Endothelial cell of umbilical vein (primary cell): ENCODE results near the gene MYLK. TPM values are rescaled to one million over a fixed set of nuclear protein-coding genes. Genes with fewer than 3 reads are reported as not detected.

Experiments
- BruUV-seq: library from RNA; stranded (reverse); fragments of 400-500 nt; replicated peaks from 2 replicates; lab custom pipeline; 2021; lab: Mats Ljungman, UMichigan
- CTCF ChIA-PET: fragments of 300-600, 350-600 bp; sonication (Branson Sonifier 250); formaldehyde crosslinking; loops from one replicate; lab custom pipeline; 2021; ENCODE audit warnings: antibody characterized with exemption, inconsistent platforms; lab: Charles Lee
- POLR2A ChIA-PET: fragments of 300-600, 350-600 bp; sonication (Branson Sonifier 250); formaldehyde crosslinking; loops from one replicate; lab custom pipeline; 2021; ENCODE audit warnings: antibody characterized with exemption, inconsistent platforms; lab: Charles Lee
- DNase-seq: peaks from one replicate; pipeline ENCODE4 v3.0.0-alpha.2; 2011; ENCODE audit warnings: low read depth, low spot score
- FAIRE-seq: peaks from 2 replicates; lab custom pipeline; 2011; peaks lifted over from hg19 to GRCh38; lab: Jason Lieb, UNC
- H2AFZ ChIP-seq: 2 replicates; pipeline ENCODE4 v1.6.0; 2012; ENCODE audit warnings: low read depth, low read length, control low read depth, inconsistent platforms
- H3K27ac ChIP-seq: 2 replicates; pipeline ENCODE4 v1.5.1; 2011; ENCODE audit warnings: low read depth, mild to moderate bottlenecking, control low read depth, low read length, moderate library complexity; ENCODE audit not compliant: insufficient read depth
- H3K27me3 ChIP-seq, 2 experiments: 2 replicates each; pipeline versions ENCODE4 v1.6.0 to v1.6.1; 2011; ENCODE audit warnings: low read length in 2 of 2, mixed read lengths in 1 of 2; ENCODE audit not compliant: control insufficient read depth in 2 of 2, insufficient read depth in 2 of 2
- H3K36me3 ChIP-seq, 2 experiments: 2 replicates in 1 of 2; 3 replicates in 1 of 2; pipeline ENCODE4 v1.5.1; 2011; ENCODE audit warnings: low read length in 2 of 2, mild to moderate bottlenecking in 1 of 2, moderate library complexity in 1 of 2; ENCODE audit not compliant: control insufficient read depth in 2 of 2, insufficient read depth in 2 of 2; ENCODE audit errors: extremely low read depth in 1 of 2
- H3K4me1 ChIP-seq: 3 replicates; pipeline ENCODE4 v1.5.1; 2011; ENCODE audit warnings: mild to moderate bottlenecking, low read length; ENCODE audit not compliant: control insufficient read depth, insufficient read depth; ENCODE audit errors: extremely low read depth
- H3K4me2 ChIP-seq: 2 replicates; pipeline ENCODE4 v1.6.1; 2011; ENCODE audit warnings: low read length, control low read depth, mixed read lengths; ENCODE audit not compliant: insufficient read depth
- H3K4me3 ChIP-seq, 3 experiments: fragments of 200-600 bp in 1 of 3; sonication (generic), shearing (Covaris generic) in 1 of 3; replicated peaks in 1 of 3; 2 replicates each; pipeline ENCODE4 v1.5.1; 2011 to 2016; ENCODE audit warnings: control low read depth in 3 of 3, low read length in 3 of 3, mild to moderate bottlenecking in 2 of 3, inconsistent platforms in 1 of 3, low read depth in 1 of 3, moderate library complexity in 1 of 3; ENCODE audit not compliant: insufficient read depth in 1 of 3
- H3K79me2 ChIP-seq: 2 replicates; pipeline ENCODE4 v1.6.0; 2012; ENCODE audit warnings: low read length, inconsistent platforms; ENCODE audit not compliant: control insufficient read depth, insufficient read depth
- H3K9ac ChIP-seq: replicated peaks from 2 replicates; pipeline ENCODE3; 2011; ENCODE audit warnings: low read length, control low read depth; ENCODE audit not compliant: insufficient read depth; ENCODE audit errors: extremely low read depth
- H3K9me1 ChIP-seq: replicated peaks from 3 replicates; pipeline ENCODE4 v1.6.0; 2011; ENCODE audit warnings: mild to moderate bottlenecking, low read length; ENCODE audit not compliant: control insufficient read depth, insufficient read depth; ENCODE audit errors: extremely low read depth
- H3K9me3 ChIP-seq: replicated peaks from 2 replicates; pipeline ENCODE4 v1.5.1; 2012; ENCODE audit warnings: low read length, inconsistent platforms; ENCODE audit not compliant: control insufficient read depth, insufficient read depth
- H4K20me1 ChIP-seq: replicated peaks from 2 replicates; pipeline ENCODE3; 2011; ENCODE audit warnings: mild to moderate bottlenecking, low read length; ENCODE audit not compliant: control insufficient read depth, insufficient read depth; ENCODE audit errors: extremely low read depth
- CTCF ChIP-seq, 2 donors: IDR thresholded peaks; 1 replicate in 1 of 2; 2 replicates in 1 of 2; pipeline ENCODE4 v1.5.1; 2011; ENCODE audit warnings: low read length in 2 of 2, mild to moderate bottlenecking in 2 of 2, moderate library complexity in 2 of 2, control low read depth in 1 of 2, inconsistent platforms in 1 of 2, low read depth in 1 of 2; ENCODE audit not compliant: insufficient read depth in 1 of 2; ENCODE audit errors: extremely low read depth in 1 of 2
- EZH2 ChIP-seq: IDR thresholded peaks from 2 replicates; pipeline ENCODE4 v1.6.1; 2012; ENCODE audit warnings: borderline replicate concordance, low read depth, mild to moderate bottlenecking, moderate library complexity, low read length, inconsistent platforms; ENCODE audit not compliant: severe bottlenecking
- FOS ChIP-seq: IDR thresholded peaks from 2 replicates; pipeline ENCODE4 v1.6.1; 2011; ENCODE audit warnings: mild to moderate bottlenecking, low read length, moderate library complexity, borderline replicate concordance; ENCODE audit not compliant: insufficient read depth
- GATA2 ChIP-seq: IDR thresholded peaks from 2 replicates; pipeline ENCODE4 v1.7.0; 2011; ENCODE audit warnings: low read depth, mild to moderate bottlenecking, moderate library complexity, mixed read lengths, low read length; ENCODE audit not compliant: insufficient read length, insufficient read depth
- JUN ChIP-seq: IDR thresholded peaks from 2 replicates; pipeline ENCODE4 v1.6.1; 2011; ENCODE audit warnings: borderline replicate concordance, low read depth; ENCODE audit not compliant: insufficient read length, insufficient read depth
- MAX ChIP-seq: IDR thresholded peaks from 2 replicates; pipeline ENCODE4 v1.6.1; 2011; ENCODE audit not compliant: insufficient read depth, insufficient read length
- MYC ChIP-seq: IDR thresholded peaks from one replicate; pipeline ENCODE4 v1.6.1; 2011; ENCODE audit warnings: mild to moderate bottlenecking, low read depth, low read length
- POLR2A ChIP-seq: IDR thresholded peaks from 2 replicates; pipeline ENCODE4 v1.6.1; 2012; ENCODE audit warnings: low read depth, mild to moderate bottlenecking, control low read depth, low read length
- POLR2AphosphoS5 ChIP-seq: IDR thresholded peaks from 2 replicates; pipeline ENCODE4 v1.6.1; 2012; ENCODE audit warnings: low read depth, mild to moderate bottlenecking, control low read depth, low read length, moderate library complexity; ENCODE audit not compliant: insufficient read depth
- dilution Hi-C: fragments of 300-500 bp; cut with MboI; formaldehyde crosslinking; loops from one replicate; pipeline ENCODE4 v1.15.0; 2019; ENCODE audit warnings: low sequenced_read_pairs; ENCODE audit not compliant: extremely low pct_ligation_motif_present
- intact Hi-C: fragments of 100-400 bp; cut with micrococcal nuclease; formaldehyde crosslinking; loops from one replicate; pipeline ENCODE4 v1.10.0; 2022
- polyA plus RNA-seq, 4 experiments: library from polyadenylated mRNA; depleted of rRNA in 3 of 4; stranded (reverse) in 3 of 4; unstranded in 1 of 4; fragments of >200 nt; gene quantifications; 2 replicates each; pipeline versions ENCODE4 v1.2.1 to v1.2.3, GENCODE V29; 2011 to 2012; ENCODE audit warnings: missing spikeins in 1 of 4
- total RNA-seq: library from RNA; stranded (reverse); gene quantifications from 2 replicates; pipeline ENCODE4 v1.2.3, GENCODE V29; 2021

The MYLK gene
- total and polyA plus RNA-seq, 2 donors (not counting 3 experiments of a cell fraction or from before 2014, with no cell fraction given): 10.0 to 22.2 TPM

- ChIA-PET CTCF (interaction anchor here (0.9 to 1.5 kb wide), 4 partner anchors 14 to 35 kb away, joined by 3 to 4 read pairs (median 3); no protein-coding TSS in a partner anchor), POLR2A (no interaction called here)
- Histone ChIP-seq H3K27ac (peak overlapping the region; percentile 77), H3K4me1 (peaks cover 39% of the 10 kb centered on the region), H3K79me2 (no peaks in the 10 kb centered on the region), H3K36me3 (no peaks in the 10 kb centered on the region), H3K4me3 (no peak overlapping the region), H3K9me1 (no peaks in the 10 kb centered on the region), H4K20me1 (no peaks in the 10 kb centered on the region), H3K27me3 (no peaks in the 10 kb centered on the region), H2AFZ (peak overlapping the region; percentile 39), H3K4me2 (peak overlapping the region; percentile 41), H3K9me3 (no peaks in the 10 kb centered on the region), H3K9ac (peak overlapping the region; percentile 15)
- TF ChIP-seq MAX (no peak), POLR2A (no peak), EZH2 (no peak), FOS (peak; percentile 99), POLR2AphosphoS5 (peak; percentile 73), JUN (peak; percentile 95), CTCF (IDR thresholded peaks at IDR 0.05; ENCODE audit: extremely low read depth in 1 of 2, insufficient read depth in 1 of 2, low read depth in 1 of 2, low read length in 2 of 2) (no peak), MYC (no peak), GATA2 (peak; percentile 78)
- BruUV-seq: no TSS peak
- DNase-seq (peak; percentile 82), FAIRE-seq (peak; percentile 89)
- dilution Hi-C loops (no loop called here), intact Hi-C loops (loop anchor here (10.0 kb wide), 1 partner anchor 1203 kb away; no protein-coding TSS in a partner anchor)
Measured at GRCh38 chr3:123688241-123688747, 195.8 kb downstream of the MYLK start.
